NT2/D1 (cell line): ENCODE data around the gene TENT5A.

Experiments
- DNase-seq: peaks from one replicate; pipeline ENCODE4 v3.0.0-alpha.2; 2011; ENCODE audit warnings: low read depth, low spot score
- H3K27me3 ChIP-seq: 2 replicates; pipeline ENCODE4 v1.6.0; 2011; ENCODE audit warnings: mild to moderate bottlenecking; ENCODE audit not compliant: insufficient read length, insufficient read depth
- H3K36me3 ChIP-seq: 2 replicates; pipeline ENCODE4 v1.6.1; 2011; ENCODE audit warnings: mild to moderate bottlenecking, low read length, mixed read lengths; ENCODE audit not compliant: insufficient read depth, insufficient read length
- H3K4me1 ChIP-seq: 2 replicates; pipeline ENCODE4 v1.5.1; 2011; ENCODE audit not compliant: insufficient read depth, insufficient read length
- H3K4me3 ChIP-seq: 2 replicates; pipeline ENCODE4 v1.5.1; 2011; ENCODE audit warnings: low read depth; ENCODE audit not compliant: insufficient read length
- H3K9ac ChIP-seq: 2 replicates; pipeline ENCODE4 v1.6.0; 2011; ENCODE audit warnings: low read depth; ENCODE audit not compliant: insufficient read length
- H3K9me3 ChIP-seq: 2 replicates; pipeline ENCODE4 v1.5.1; 2011; ENCODE audit warnings: mild to moderate bottlenecking, low read length; ENCODE audit not compliant: insufficient read depth
- SUZ12 ChIP-seq: IDR thresholded peaks from 2 replicates; pipeline ENCODE4 v1.6.1; 2011; ENCODE audit not compliant: insufficient read length, insufficient read depth; ENCODE audit errors: extremely low read depth
- YY1 ChIP-seq: IDR thresholded peaks from 2 replicates; pipeline ENCODE4 v1.6.1; 2011; ENCODE audit not compliant: insufficient read length, insufficient read depth
- ZNF274 ChIP-seq: IDR thresholded peaks from 2 replicates; pipeline ENCODE4 v1.6.1; 2011; ENCODE audit warnings: mild to moderate bottlenecking, low read depth, low read length

The TENT5A gene

DNA sequence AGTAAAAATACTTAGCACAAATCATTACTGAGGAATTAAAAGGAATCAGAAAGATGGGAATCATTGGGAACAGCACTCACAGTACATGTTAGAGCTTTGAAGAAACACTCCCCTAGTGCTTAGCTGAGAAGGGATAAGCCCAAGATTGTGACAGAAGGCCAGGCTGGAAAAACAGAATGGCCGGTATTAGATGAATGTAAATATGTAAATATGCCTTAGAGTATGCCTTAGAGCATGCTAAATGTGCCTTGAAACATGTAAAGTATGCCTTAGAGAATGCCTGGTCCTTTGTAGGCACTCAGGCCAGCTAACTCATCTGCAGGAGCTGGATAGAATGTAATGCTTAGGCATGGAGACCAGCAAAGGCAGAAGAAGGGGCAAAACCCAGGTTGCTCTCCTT is 10.6 kb upstream of the TENT5A start:
- TF ChIP-seq SUZ12 = no peak
- TF ChIP-seq ZNF274 = no peak
- TF ChIP-seq YY1 = no peak
- Histone ChIP-seq H3K4me3 (no peak overlapping the region), H3K9me3 (no peaks in the 10 kb centered on the region), H3K9ac (no peak overlapping the region), H3K4me1 (no peaks in the 10 kb centered on the region), H3K36me3 (no peaks in the 10 kb centered on the region), H3K27me3 (no peaks in the 10 kb centered on the region)
- no peak for DNase-seq

DNA sequence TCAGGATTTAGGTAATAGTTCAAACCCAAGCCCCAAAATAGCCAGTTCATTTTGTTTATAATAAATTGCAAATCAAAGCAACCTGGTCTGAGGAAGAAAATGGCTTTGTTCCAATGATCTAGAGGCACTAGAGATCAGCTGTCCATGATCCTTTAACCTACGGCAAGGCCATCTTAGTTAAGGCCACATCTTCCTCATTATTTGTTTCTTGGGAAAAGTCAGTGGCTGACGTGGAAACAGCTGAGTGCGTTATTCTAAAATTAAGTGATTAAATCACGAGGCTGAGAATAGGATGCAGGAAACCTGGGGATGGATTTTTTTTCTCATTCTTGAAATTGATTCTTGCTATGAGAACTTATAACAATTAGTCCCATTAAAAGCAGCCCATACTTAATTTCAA is 10.1 kb upstream of the TENT5A start:
- TF ChIP-seq ZNF274 (no peak), YY1 (no peak), SUZ12 (no peak)
- H3K9ac ChIP-seq = no peak overlapping the region
- H3K27me3 ChIP-seq = no peaks in the 10 kb centered on the region
- H3K36me3 ChIP-seq = no peaks in the 10 kb centered on the region
- no peak for DNase-seq
- no peaks in the 10 kb centered on the region for H3K4me1 ChIP-seq
- no peak overlapping the region for H3K4me3 ChIP-seq
- H3K9me3 ChIP-seq = no peaks in the 10 kb centered on the region

DNA sequence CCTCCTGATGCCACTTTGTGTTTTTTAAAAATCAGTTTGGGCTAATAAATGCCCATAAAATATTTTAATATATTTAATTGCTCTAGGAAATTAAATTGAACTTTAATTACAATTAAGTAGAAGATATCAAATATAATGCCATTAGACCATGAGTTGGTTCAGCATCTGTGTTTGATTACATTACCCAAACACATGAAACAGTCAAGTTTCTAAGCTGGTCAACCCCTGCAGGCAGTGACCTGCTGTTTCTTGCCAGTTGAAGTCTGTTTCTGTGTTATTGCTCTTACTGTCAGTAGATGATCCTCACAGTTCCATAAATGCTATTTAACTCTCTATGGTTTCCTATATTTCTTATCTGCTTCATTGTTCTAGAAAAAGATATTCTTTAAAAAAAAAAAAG is 9.7 kb upstream of the TENT5A start:
- DNase-seq = no peak
- Histone ChIP-seq H3K4me3 (no peak overlapping the region), H3K9ac (no peak overlapping the region), H3K27me3 (no peaks in the 10 kb centered on the region), H3K4me1 (no peaks in the 10 kb centered on the region), H3K36me3 (no peaks in the 10 kb centered on the region), H3K9me3 (no peaks in the 10 kb centered on the region)
- no peak for TF ChIP-seq SUZ12
- TF ChIP-seq YY1 = no peak
- TF ChIP-seq ZNF274 = no peak

DNA sequence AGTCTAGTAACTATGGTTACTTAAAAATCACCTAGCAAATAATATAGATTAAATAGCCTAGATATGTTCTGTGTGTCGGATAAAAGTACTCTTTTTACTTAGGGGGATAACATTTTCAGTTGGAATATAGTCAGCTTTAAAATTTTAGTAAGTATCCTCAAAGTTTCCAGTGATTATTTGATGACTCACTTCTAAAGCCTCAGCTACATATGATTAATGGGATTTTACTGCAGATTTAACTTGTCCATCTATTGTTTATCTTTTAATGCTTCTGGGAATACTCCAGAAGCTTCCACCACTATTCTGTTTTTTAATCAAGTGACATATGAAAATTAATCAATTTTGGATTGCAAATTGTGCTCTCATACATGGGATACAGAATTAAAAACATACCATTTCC is 8.7 kb upstream of the TENT5A start:
- no peak for DNase-seq
- Histone ChIP-seq H3K9ac (no peak overlapping the region), H3K4me1 (no peaks in the 10 kb centered on the region)

DNA sequence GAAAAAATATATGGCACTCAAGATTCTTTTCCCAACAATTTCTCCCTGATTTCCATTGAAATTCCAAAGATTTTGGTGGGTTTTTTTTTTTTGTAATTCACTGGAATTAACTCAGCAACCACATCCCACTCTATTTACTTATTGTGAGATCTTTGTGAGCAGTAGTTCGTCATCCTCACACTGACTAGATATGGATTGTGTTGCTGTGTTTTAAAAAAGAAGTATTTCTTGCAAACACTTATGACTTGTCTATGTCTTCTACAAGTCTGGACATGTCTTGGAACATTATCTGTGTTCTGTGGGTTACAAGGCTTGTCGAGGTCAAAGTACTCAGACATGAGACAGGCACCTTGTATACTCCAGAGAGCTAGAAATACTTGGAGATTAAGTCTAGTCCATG is 7.3 kb upstream of the TENT5A start:
- TF ChIP-seq YY1 (no peak), ZNF274 (no peak), SUZ12 (no peak)
- Histone ChIP-seq H3K36me3 (no peaks in the 10 kb centered on the region), H3K27me3 (peaks cover 5% of the 10 kb centered on the region), H3K9ac (no peak overlapping the region), H3K4me3 (no peak overlapping the region), H3K4me1 (no peaks in the 10 kb centered on the region), H3K9me3 (no peaks in the 10 kb centered on the region)
- DNase-seq = no peak

More for the DNA sequence above, 8.7 kb upstream of the TENT5A start:
- Histone ChIP-seq H3K27me3 (no peaks in the 10 kb centered on the region), H3K36me3 (no peaks in the 10 kb centered on the region), H3K4me3 (no peak overlapping the region), H3K9me3 (no peaks in the 10 kb centered on the region)
- TF ChIP-seq YY1 (no peak), ZNF274 (no peak)

DNA sequence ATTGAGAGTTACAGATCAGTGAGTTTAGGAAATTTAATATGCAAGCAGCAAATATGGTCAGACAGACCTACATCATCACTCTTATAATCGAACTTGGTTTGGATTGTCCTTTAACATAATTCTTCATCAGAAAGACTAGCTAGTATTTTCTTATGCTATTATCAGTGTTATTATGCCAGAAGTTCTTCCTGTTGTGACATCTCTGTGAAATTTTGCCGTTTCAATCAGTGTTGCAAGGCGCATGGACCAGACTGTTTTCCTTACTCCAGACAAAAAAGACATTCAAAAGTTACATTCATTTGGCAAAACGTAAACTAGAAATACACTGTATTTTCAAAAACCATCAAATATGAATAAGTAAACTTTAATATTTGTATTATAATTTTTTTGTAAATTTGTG is 5.7 kb upstream of the TENT5A start:
- DNase-seq = no peak
- no peak for TF ChIP-seq YY1
- TF ChIP-seq SUZ12 = no peak
- TF ChIP-seq ZNF274 = no peak
- Histone ChIP-seq H3K36me3 (no peaks in the 10 kb centered on the region), H3K9ac (no peak overlapping the region), H3K9me3 (no peaks in the 10 kb centered on the region), H3K27me3 (peaks cover 14% of the 10 kb centered on the region), H3K4me3 (no peak overlapping the region), H3K4me1 (no peaks in the 10 kb centered on the region)

DNA sequence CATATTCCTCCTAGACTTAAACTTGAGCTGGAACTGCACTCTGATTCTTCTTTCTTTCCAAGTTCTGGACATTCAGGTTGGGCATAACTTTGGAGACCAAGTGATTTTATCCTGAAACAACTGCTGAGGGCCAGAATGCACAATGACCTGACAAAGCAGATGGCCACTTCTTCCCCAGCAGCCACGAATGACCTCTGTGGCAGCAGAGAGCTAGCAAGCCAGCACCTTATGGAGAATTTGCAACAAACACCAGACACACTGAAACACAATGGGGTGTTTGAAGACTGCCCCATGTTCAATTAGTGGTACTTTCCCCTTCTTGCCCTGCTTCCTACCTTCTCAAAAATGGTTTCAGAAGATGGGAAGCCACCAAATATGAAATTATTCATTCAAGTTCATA is 4.2 kb upstream of the TENT5A start:
- no peaks in the 10 kb centered on the region for H3K9me3 ChIP-seq
- no peaks in the 10 kb centered on the region for H3K4me1 ChIP-seq
- DNase-seq = no peak
- no peak overlapping the region for H3K4me3 ChIP-seq
- H3K27me3 ChIP-seq = peaks cover 14% of the 10 kb centered on the region
- no peak for TF ChIP-seq YY1
- TF ChIP-seq SUZ12 = no peak
- H3K36me3 ChIP-seq = no peaks in the 10 kb centered on the region
- H3K9ac ChIP-seq = no peak overlapping the region

DNA sequence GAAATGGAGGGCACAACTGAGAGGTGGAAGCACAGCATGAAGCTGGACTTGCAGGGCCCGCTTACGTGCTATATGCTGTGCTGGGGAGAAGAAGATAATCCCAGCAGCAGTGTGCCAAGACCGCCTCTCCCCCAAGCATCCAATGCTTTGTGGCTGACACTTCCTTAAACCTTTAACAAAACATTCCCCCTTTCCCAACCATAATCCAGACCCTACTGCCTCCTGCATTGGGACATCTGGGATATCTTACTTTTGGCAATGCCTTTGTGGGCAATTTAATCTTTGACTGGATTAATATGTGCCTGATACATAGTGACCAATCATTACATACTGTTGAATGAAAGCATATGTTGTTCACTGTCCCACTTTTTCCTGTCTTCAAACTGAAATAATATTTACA is 3.1 kb upstream of the TENT5A start:
- no peak for DNase-seq
- H3K36me3 ChIP-seq = no peaks in the 10 kb centered on the region
- H3K9me3 ChIP-seq = no peaks in the 10 kb centered on the region
- H3K4me1 ChIP-seq = no peaks in the 10 kb centered on the region
- H3K27me3 ChIP-seq = peaks cover 24% of the 10 kb centered on the region
- no peak overlapping the region for H3K9ac ChIP-seq
- no peak overlapping the region for H3K4me3 ChIP-seq
- no peak for TF ChIP-seq ZNF274
- TF ChIP-seq YY1 = no peak
- no peak for TF ChIP-seq SUZ12
